ENCODE measurements around the gene CPA2. TPM values are rescaled to one million over a fixed set of nuclear protein-coding genes. Genes with fewer than 3 reads are reported as not detected.
A peak's percentile ranks its signal among the peaks of the same experiment; 100 is the strongest.

The CPA2 gene
- total RNA-seq, 1 donor from 2014 or later: not detected

DNA sequence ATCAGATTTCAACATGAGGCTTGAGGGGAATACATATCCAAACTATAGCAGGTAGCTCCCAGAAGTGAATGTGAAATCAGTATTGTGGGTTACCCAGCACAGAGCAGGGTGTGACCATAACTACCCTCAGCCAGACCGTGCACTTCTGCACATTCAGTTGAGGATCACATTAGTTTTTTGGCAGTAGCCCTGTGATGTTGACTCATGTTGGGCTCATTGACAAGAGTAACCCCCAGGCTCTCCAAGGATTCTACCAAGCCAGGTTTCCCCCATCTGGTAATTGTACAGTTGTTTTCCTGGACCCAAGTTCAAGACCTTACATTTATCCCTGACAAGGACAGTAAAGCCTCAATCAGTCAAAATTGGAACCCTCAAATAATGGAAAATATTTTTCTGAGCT is 14.6 kb downstream of the CPA2 start:
- DNase-seq: peak; percentile 95

DNA sequence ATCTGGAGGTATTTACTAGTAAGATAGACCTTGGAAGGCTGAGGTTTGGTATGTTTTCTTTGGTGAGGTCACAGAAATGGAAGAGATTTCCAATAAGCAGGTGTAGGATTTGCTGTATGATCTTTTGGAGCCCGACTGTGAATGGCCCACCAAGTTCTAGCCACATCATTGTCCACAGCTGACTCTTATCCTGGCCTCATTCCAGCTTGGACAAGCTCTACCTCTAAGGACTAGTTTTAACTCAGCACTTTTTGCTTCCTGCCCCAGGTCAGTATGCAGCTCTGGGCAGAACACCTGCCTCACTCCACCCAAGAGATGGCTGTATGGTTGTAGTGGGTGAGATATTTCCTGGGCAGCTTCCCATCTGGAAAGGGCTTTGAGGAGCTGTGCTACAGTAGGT is 20.2 kb downstream of the CPA2 start:
- DNase-seq: no peak

- no peak for DNase-seq
These were observed 21.5 kb downstream of the CPA2 start for GRCh38 chr7:130288168-130288567.

GRCh38 chr7:130288829-130289228 is 22.2 kb downstream of the CPA2 start:
- DNase-seq: no peak

DNA sequence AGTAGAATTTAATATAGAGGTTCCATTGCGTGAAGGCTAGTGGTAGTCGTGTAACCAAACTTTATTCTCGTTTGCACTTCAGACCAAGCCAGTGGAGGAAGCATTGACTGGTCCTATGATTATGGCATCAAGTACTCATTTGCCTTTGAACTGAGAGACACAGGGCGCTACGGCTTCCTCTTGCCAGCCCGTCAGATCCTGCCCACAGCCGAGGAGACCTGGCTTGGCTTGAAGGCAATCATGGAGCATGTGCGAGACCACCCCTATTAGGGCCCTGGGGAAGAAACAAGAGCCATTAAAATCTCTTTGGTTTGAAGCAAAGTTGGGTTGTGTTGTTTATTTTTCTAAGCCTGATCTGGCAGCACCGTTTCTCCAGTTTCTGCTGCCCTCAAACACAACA is 22.8 kb downstream of the CPA2 start:
- no peak for DNase-seq

- no peak for DNase-seq
These were observed 24.1 kb downstream of the CPA2 start for GRCh38 chr7:130290745-130291144.

DNA sequence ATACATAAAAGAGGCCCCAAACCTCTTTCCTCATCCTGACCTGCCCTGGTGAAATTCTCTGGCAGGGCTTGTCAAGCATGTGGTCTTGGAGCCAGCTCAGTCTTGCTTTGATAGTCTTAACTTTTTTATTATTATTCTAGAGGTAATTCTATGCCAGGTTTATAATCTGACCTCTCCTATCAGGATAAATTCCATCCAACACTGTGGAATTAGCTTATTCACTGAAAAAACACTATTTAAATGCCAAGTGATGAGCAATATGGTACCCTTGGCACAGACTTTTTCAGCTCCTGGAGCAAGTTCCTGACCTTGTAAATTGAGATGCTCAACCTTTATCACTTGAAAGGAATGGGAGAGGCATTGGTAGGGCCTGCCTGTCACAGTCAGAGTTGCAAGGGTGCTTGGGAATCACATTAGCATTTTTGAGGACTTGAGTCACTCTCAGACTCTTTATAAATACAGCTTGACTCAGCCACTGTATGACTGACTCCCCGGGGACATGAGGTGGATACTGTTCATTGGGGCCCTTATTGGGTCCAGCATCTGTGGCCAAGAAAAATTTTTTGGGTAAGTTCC is 26.1 kb downstream of the CPA2 start, which contains the start of gene CPA4:
Gene CPA4, plus strand, starts transcription at position 480 of the 576 bp plus-strand sequence. Its CDS starts 20 bp downstream, at position 500.
- DNase-seq: no peak

DNA sequence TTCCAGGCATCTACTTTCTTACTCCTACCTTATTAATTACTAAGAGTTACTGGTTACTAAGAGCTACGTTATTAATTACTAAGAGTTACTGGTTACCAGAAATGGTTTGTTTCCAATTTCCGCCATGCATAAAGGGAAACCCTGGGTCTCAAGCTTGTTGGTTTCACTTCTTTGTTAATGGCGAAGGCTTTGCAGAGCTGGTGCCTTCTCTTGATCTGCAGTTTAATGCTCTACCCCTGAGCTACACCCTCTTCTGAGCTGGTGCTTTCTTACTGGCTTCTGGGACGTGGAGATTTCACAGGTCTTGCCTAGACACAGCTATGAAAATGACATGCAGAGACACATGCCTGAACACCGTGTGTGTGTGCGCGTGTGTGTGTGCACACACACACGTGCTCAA is 26.9 kb downstream of the CPA2 start:
- DNase-seq: no peak

DNA sequence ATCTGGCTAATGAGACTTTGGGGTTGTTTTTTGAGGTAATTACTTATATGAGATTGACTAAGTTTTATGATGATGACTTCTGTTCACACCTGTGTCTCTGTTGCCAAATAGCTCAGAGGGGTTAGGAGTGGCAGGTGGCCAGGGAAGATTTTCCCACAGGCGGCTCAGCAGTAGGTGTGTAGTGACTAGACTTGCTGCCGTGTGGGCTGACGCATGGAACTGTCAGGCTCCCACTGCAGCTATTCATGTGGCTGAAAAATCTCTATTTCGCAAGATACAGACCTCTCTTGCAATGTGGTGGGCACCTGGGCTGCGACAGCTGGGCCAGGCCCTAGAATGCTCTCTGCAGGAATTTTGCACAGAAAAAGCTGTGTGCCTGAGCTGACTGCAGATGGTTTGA is 27.7 kb downstream of the CPA2 start:
- peak; percentile 15 for DNase-seq

GRCh38 chr7:130296221-130296951 is 29.7 kb downstream of the CPA2 start:
- no peak for DNase-seq

- peak; percentile 88 for DNase-seq
These were observed 31.2 kb downstream of the CPA2 start for GRCh38 chr7:130297628-130298543.

DNA sequence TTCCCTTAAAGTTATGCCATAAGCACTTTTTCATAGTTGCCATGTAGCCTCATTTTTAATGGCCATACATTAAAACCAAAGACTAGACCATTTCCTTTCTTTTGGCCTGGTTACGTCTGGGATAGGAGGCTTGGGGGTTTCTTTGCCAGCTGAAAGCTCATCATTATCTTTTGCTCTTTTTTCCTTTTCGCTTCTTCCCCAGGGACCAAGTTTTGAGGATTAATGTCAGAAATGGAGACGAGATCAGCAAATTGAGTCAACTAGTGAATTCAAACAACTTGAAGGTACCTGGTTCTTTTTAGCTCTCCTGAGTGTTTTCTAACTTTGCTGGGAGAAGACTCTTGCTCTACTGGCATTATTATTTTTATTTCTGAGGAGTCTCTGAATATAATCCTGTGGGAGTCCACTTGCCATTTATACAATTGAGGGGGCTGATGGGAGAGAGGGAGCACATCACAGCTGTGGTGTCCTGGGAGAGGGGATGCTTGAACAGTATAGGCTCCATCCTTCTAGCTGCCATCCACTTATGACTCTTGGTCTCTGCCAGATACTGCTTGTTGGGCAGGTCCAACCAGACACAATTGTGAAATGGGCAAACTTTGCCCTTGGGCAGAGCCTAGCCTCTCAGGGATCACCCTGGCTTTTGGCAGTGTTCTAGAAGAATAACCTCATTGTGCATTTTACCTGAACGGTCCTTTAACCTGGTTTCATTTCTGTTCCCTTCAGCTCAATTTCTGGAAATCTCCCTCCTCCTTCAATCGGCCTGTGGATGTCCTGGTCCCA is 32.1 kb downstream of the CPA2 start:
- DNase-seq: no peak

GRCh38 chr7:130299866-130300265 is 33.2 kb downstream of the CPA2 start:
- peak; percentile 78 for DNase-seq

DNA sequence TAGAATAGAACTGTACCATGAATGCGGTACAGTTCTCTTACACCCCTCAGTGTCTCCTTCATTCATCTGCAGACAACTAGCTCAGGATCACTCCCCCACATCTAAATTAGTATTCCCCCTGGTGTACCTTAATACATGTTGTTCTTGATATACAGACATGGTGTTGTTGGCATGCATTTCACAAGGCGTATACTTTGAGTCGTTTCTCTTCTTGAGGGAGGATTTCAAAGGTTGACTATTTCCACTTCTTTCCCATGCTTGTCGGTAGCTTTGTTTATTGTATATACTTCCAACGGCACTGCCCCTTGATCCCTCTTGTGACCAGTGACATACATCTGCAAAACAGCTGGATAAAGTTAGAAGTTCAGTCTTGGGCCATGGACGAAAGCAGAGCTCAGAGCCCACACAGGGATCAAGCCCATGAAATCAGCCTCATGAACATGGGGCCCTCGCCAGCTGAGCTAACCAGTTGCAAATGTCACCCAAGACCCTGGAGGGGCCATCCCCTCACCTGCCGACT is 34.9 kb downstream of the CPA2 start:
- DNase-seq: peak; percentile 87

- DNase-seq: no peak
These were observed 36.0 kb downstream of the CPA2 start for GRCh38 chr7:130302649-130303048.

DNA sequence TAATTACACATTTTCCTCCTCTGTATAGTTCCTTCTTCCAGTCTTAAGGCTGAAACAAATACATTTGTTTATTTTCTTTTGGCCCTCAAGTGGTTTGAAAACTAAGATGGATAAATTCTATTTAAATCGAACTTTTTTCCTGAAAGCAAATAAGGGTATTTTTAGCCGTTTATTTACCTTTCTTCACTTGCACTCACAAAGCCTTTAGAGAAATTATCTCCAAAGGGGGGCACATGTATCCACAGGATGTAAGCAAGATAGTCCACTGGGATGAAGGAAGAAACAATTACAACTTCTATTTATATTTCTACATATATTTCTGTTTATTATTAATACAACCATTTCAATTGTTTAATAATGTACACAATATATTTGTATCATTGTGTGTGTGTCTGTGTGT is 36.5 kb downstream of the CPA2 start:
- DNase-seq: no peak

- no peak for DNase-seq
These were observed 36.9 kb downstream of the CPA2 start for GRCh38 chr7:130303551-130303950.

- no peak for DNase-seq
These were observed 37.3 kb downstream of the CPA2 start for GRCh38 chr7:130303982-130304381.

- no peak for DNase-seq
These were observed 38.2 kb downstream of the CPA2 start for GRCh38 chr7:130304878-130305277.

GRCh38 chr7:130305433-130306042 is 38.9 kb downstream of the CPA2 start:
- DNase-seq: no peak

DNA sequence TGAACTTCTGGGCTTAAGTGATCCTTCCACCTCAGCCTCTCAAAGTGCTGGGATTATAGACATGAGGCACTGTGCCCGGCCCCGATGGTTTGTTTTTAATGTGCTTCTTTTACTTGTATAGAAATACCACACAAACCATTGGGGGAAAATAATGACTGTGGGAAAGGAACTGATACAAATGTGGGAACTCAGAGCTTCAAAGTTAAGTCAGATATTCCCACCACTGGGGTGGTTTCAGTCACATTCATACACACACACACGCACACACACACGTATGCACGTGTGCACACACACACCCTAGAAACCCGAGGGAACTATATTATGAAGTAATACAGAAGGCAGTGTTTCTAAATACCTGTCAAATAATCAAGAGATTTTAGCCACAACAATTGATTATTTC is 43.3 kb downstream of the CPA2 start:
- DNase-seq: no peak

DNA sequence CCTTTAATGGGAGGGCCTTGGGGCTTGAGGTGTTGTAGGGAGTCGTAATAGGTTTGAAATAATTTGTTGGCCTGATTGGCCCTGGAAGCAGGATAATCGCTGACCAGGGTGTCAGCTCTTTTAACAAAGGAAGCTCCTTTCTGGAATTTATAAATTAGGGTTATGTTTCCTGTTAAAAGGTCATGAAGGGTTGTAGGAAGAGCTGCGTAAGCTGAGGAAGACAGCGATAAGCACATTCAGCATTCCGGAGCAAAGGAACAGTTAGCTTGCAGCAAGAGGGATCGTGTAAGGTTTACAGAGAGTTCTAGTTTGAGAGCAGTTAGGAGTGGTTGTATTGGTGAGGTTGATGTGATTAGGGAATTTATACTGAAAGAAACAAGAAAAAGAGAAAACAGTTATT is 47.6 kb downstream of the CPA2 start:
- DNase-seq: no peak
